ENCODE data around the gene XYLT1. TPM values are rescaled to one million over a fixed set of nuclear protein-coding genes. Genes with fewer than 3 reads are reported as not detected.

XYLT1 gene
- total RNA-seq, 1 experiment from 2014 or later = 25.0 TPM

DNA sequence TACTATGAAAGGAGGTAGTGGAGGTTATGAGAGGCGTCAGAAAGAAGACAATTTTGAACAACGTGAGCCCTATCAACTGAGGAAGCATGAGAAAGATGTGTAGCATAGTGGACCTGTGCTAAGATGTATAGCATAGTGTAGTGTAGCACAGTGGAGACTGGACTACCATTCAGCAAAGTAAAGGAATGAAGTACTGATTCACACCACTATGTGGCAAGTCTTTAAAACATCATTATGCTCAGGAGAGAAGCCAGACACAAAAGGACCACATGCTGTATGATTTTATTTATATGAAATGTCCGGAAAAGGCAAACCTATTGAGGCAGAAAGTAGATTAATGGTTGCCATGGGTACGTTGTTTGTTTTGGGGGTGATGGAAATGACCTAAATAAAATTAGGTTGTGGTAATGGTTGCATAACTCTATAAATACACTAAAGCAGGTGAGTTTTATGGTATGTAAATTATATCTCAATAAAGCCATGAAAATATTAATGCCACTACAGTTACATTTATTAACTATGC is 20.4 kb upstream of the XYLT1 start:
- no peaks in the 10 kb centered on the region for H3K4me1 Mint-ChIP-seq
- ChIA-PET POLR2A (no interaction called here), CTCF (interaction anchor here (0.6 kb wide), 1 partner anchor 18 kb away, joined by 6 read pairs; no protein-coding TSS in a partner anchor)
- H3K36me3 Mint-ChIP-seq = no peaks in the 10 kb centered on the region
- no peak overlapping the region for H3K27ac Mint-ChIP-seq
- no peaks in the 10 kb centered on the region for H3K9me3 Mint-ChIP-seq
- DNase-seq (ENCODE audit: low spot score) (no peak), ATAC-seq (no peak)
- no peaks in the 10 kb centered on the region for H3K27me3 Mint-ChIP-seq (ENCODE audit: low read depth)
- TF ChIP-seq, protein P1, sequence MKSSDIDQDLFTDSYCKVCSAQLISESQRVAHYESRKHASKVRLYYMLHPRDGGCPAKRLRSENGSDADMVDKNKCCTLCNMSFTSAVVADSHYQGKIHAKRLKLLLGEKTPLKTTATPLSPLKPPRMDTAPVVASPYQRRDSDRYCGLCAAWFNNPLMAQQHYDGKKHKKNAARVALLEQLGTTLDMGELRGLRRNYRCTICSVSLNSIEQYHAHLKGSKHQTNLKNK (CRISPR knock-in tag; IDR thresholded peaks at IDR 0.05) = no peak
- TF ChIP-seq ZNF263 (CRISPR knock-in tag; IDR thresholded peaks at IDR 0.05; ENCODE audit: low read depth) = no peak
- H3K4me3 Mint-ChIP-seq = no peak overlapping the region

DNA sequence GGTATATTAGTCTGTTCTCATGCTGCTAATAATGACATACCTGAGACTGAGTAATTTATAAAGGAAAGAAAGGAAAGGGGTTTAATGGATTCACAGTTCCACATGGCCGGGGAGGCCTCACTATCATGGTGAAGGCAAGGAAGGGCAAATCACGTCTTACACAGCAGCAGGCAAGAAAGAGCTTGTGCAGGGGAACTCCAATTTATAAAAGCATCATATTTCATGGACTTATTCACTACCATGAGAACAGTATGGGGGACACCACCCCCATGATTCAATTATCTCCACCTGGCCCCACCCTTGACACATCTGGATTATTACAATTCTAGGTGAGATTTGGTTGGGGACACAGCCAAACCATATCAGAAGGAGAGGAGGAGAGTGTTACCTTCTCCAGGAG is 17.7 kb upstream of the XYLT1 start:
- no peaks in the 10 kb centered on the region for H3K9me3 Mint-ChIP-seq
- CTCF ChIA-PET = no interaction called here
- H3K27me3 Mint-ChIP-seq (ENCODE audit: low read depth) = no peaks in the 10 kb centered on the region
- H3K27ac Mint-ChIP-seq = no peak overlapping the region
- H3K4me1 Mint-ChIP-seq = peaks cover 1% of the 10 kb centered on the region
- no peaks in the 10 kb centered on the region for H3K36me3 Mint-ChIP-seq
- no peak for TF ChIP-seq ELF4 (CRISPR knock-in tag; IDR thresholded peaks at IDR 0.05; ENCODE audit: low read depth)
- TF ChIP-seq, protein P2, sequence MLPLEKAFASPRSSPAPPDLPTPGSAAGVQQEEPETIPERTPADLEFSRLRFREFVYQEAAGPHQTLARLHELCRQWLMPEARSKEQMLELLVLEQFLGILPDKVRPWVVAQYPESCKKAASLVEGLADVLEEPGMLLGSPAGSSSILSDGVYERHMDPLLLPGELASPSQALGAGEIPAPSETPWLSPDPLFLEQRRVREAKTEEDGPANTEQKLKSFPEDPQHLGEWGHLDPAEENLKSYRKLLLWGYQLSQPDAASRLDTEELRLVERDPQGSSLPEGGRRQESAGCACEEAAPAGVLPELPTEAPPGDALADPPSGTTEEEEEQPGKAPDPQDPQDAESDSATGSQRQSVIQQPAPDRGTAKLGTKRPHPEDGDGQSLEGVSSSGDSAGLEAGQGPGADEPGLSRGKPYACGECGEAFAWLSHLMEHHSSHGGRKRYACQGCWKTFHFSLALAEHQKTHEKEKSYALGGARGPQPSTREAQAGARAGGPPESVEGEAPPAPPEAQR (CRISPR knock-in tag; IDR thresholded peaks at IDR 0.05) = no peak
- TF ChIP-seq ZNF423 (CRISPR knock-in tag; IDR thresholded peaks at IDR 0.05) = no peak
- TF ChIP-seq, protein P3, sequence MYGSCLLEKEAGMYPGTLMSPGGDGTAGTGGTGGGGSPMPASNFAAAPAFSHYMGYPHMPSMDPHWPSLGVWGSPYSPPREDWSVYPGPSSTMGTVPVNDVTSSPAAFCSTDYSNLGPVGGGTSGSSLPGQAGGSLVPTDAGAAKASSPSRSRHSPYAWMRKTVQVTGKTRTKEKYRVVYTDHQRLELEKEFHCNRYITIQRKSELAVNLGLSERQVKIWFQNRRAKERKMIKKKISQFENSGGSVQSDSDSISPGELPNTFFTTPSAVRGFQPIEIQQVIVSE (CRISPR knock-in tag; IDR thresholded peaks at IDR 0.05; ENCODE audit: borderline replicate concordance) = no peak
- TF ChIP-seq NFE2L1 (CRISPR knock-in tag; IDR thresholded peaks at IDR 0.05) = no peak
- TF ChIP-seq, protein P4, sequence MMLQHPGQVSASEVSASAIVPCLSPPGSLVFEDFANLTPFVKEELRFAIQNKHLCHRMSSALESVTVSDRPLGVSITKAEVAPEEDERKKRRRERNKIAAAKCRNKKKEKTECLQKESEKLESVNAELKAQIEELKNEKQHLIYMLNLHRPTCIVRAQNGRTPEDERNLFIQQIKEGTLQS (CRISPR knock-in tag; conservative IDR thresholded peaks at IDR 0.05) = no peak
- TF ChIP-seq NFATC4 (CRISPR knock-in tag; IDR thresholded peaks at IDR 0.05) = no peak
- TF ChIP-seq ESRRA (CRISPR knock-in tag; IDR thresholded peaks at IDR 0.05; ENCODE audit: borderline replicate concordance) = no peak
- TF ChIP-seq, protein P5, sequence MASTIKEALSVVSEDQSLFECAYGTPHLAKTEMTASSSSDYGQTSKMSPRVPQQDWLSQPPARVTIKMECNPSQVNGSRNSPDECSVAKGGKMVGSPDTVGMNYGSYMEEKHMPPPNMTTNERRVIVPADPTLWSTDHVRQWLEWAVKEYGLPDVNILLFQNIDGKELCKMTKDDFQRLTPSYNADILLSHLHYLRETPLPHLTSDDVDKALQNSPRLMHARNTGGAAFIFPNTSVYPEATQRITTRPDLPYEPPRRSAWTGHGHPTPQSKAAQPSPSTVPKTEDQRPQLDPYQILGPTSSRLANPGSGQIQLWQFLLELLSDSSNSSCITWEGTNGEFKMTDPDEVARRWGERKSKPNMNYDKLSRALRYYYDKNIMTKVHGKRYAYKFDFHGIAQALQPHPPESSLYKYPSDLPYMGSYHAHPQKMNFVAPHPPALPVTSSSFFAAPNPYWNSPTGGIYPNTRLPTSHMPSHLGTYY (CRISPR knock-in tag; IDR thresholded peaks at IDR 0.05) = no peak
- TF ChIP-seq KAT7 (CRISPR knock-in tag; IDR thresholded peaks at IDR 0.05; ENCODE audit: borderline replicate concordance) = no peak
- TF ChIP-seq PRRX2 (CRISPR knock-in tag; IDR thresholded peaks at IDR 0.05) = no peak
- TF ChIP-seq, protein P6, sequence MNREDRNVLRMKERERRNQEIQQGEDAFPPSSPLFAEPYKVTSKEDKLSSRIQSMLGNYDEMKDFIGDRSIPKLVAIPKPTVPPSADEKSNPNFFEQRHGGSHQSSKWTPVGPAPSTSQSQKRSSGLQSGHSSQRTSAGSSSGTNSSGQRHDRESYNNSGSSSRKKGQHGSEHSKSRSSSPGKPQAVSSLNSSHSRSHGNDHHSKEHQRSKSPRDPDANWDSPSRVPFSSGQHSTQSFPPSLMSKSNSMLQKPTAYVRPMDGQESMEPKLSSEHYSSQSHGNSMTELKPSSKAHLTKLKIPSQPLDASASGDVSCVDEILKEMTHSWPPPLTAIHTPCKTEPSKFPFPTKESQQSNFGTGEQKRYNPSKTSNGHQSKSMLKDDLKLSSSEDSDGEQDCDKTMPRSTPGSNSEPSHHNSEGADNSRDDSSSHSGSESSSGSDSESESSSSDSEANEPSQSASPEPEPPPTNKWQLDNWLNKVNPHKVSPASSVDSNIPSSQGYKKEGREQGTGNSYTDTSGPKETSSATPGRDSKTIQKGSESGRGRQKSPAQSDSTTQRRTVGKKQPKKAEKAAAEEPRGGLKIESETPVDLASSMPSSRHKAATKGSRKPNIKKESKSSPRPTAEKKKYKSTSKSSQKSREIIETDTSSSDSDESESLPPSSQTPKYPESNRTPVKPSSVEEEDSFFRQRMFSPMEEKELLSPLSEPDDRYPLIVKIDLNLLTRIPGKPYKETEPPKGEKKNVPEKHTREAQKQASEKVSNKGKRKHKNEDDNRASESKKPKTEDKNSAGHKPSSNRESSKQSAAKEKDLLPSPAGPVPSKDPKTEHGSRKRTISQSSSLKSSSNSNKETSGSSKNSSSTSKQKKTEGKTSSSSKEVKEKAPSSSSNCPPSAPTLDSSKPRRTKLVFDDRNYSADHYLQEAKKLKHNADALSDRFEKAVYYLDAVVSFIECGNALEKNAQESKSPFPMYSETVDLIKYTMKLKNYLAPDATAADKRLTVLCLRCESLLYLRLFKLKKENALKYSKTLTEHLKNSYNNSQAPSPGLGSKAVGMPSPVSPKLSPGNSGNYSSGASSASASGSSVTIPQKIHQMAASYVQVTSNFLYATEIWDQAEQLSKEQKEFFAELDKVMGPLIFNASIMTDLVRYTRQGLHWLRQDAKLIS (CRISPR knock-in tag; IDR thresholded peaks at IDR 0.05; ENCODE audit: borderline replicate concordance) = no peak
- TF ChIP-seq RELA (CRISPR knock-in tag; IDR thresholded peaks at IDR 0.05; ENCODE audit: borderline replicate concordance) = no peak
- TF ChIP-seq, protein P7, sequence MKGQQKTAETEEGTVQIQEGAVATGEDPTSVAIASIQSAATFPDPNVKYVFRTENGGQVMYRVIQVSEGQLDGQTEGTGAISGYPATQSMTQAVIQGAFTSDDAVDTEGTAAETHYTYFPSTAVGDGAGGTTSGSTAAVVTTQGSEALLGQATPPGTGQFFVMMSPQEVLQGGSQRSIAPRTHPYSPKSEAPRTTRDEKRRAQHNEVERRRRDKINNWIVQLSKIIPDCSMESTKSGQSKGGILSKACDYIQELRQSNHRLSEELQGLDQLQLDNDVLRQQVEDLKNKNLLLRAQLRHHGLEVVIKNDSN (CRISPR knock-in tag; IDR thresholded peaks at IDR 0.05) = no peak
- TF ChIP-seq MXD4 (CRISPR knock-in tag; IDR thresholded peaks at IDR 0.05; ENCODE audit: borderline replicate concordance) = no peak
- TF ChIP-seq ZNF671 (CRISPR knock-in tag; IDR thresholded peaks at IDR 0.05) = no peak
- TF ChIP-seq, protein P8, sequence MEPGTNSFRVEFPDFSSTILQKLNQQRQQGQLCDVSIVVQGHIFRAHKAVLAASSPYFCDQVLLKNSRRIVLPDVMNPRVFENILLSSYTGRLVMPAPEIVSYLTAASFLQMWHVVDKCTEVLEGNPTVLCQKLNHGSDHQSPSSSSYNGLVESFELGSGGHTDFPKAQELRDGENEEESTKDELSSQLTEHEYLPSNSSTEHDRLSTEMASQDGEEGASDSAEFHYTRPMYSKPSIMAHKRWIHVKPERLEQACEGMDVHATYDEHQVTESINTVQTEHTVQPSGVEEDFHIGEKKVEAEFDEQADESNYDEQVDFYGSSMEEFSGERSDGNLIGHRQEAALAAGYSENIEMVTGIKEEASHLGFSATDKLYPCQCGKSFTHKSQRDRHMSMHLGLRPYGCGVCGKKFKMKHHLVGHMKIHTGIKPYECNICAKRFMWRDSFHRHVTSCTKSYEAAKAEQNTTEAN (CRISPR knock-in tag; IDR thresholded peaks at IDR 0.05) = no peak
- ATAC-seq (no peak), DNase-seq (ENCODE audit: low spot score) (no peak)
- H3K4me3 Mint-ChIP-seq = no peak overlapping the region
- POLR2A ChIA-PET = no interaction called here
